ENCODE data around the gene SMOC2.

DNA sequence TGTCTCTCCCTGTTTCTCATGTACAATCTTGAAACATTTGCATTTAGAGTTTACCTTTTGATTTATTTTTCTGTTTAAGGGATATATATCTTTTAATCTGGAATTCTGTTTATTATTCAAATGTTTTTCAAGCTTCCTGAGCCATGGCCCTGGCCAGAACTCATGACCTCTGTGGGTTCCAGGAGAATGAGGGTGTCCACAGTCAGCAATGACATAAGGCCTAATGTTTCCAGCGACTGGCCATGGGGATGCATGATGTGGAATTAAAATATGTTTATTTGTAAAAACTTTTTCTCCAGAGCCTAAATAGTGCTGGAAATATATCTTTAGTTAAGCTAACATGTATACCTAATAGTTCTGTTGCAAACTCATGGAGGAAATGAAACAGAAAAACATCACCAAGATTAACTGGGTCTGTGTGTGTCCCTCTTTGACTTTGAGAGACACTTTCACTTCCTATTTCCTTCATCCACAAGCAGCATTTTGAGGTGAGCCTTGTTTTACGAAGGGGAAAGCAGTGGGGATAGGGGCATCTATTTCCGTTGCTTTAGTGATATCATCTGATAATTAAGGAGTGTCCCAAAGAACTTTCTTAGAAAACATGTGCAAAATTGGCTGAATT lies 87.6 kb downstream of the SMOC2 start:
- TF ChIP-seq EZH2 (IDR thresholded peaks at IDR 0.05): no peak
- TF ChIP-seq POLR2AphosphoS5 (IDR thresholded peaks at IDR 0.05; ENCODE audit: borderline replicate concordance, low read depth, low read length): no peak
- TF ChIP-seq FOXP2 (optimal IDR thresholded peaks at IDR 0.05; ENCODE audit: control extremely low read depth, extremely low read length, insufficient read depth): no peak
